Lung (tissue), 12 donors: ENCODE measurements around the gene LTB4R2. TPM values are rescaled to one million over a fixed set of nuclear protein-coding genes. Genes with fewer than 3 reads are reported as not detected.
A peak's percentile ranks its signal among the peaks of the same experiment; 100 is the strongest.

Source experiments
- ATAC-seq: fragments of 200-7000 bp; cut with Tn5 transposase; one replicate; pipeline ENCODE4 v1.9.1; 2020; ENCODE audit warnings: moderate number of reproducible peaks; ENCODE audit not compliant: insufficient read depth, low FRiP score
- DNase-seq, 3 donors: peaks; one replicate each; pipeline ENCODE4 v3.0.0-alpha.2; 2013 to 2017
- H3K27ac ChIP-seq, 2 donors: one replicate each; pipeline ENCODE4 v1.5.1; 2013; ENCODE audit warnings: mild to moderate bottlenecking in 2 of 2, moderate library complexity in 2 of 2, control low read depth in 1 of 2, inconsistent platforms in 1 of 2, low read depth in 1 of 2, low read length in 1 of 2
- H3K27me3 ChIP-seq, 3 donors: one replicate each; pipeline ENCODE4 v1.5.1; 2013; ENCODE audit warnings: low read length in 2 of 3; ENCODE audit not compliant: control insufficient read depth in 3 of 3, insufficient read depth in 3 of 3
- H3K36me3 ChIP-seq, 4 donors: one replicate each; pipeline ENCODE4 v1.5.1; 2013; ENCODE audit warnings: low read length in 4 of 4, mild to moderate bottlenecking in 1 of 4, moderate library complexity in 1 of 4; ENCODE audit not compliant: control insufficient read depth in 4 of 4, insufficient read depth in 4 of 4
- H3K4me1 ChIP-seq, 5 donors: one replicate each; pipeline ENCODE4 v1.5.1; 2013; ENCODE audit warnings: low read length in 5 of 5, mild to moderate bottlenecking in 2 of 5, moderate library complexity in 1 of 5; ENCODE audit not compliant: control insufficient read depth in 5 of 5, insufficient read depth in 5 of 5
- H3K4me3 ChIP-seq: one replicate; pipeline ENCODE4 v1.5.1; 2013; ENCODE audit warnings: mild to moderate bottlenecking, control low read depth, moderate library complexity
- H3K9ac ChIP-seq, 2 donors: one replicate each; pipeline ENCODE4 v1.5.1; 2013; ENCODE audit warnings: low read length in 2 of 2, control low read depth in 1 of 2; ENCODE audit not compliant: insufficient read depth in 1 of 2
- H3K9me3 ChIP-seq, 4 donors: one replicate each; pipeline ENCODE4 v1.5.1; 2013; ENCODE audit warnings: low read length in 3 of 4, mild to moderate bottlenecking in 1 of 4, moderate library complexity in 1 of 4; ENCODE audit not compliant: control insufficient read depth in 4 of 4, insufficient read depth in 3 of 4
- WGBS, 2 donors: extraction: QIAGEN DNeasy Blood & Tissue Kit; methylation state at CpG; one replicate each; pipeline ENCODE4 v1.1.7; 2013; 5-methylcytosine and 5-hydroxymethylcytosine counted together
- polyA plus RNA-seq, 2 donors: library from polyadenylated mRNA; stranded (reverse); fragments of 200-250 nt; gene quantifications; one replicate each; pipeline ENCODE4 v1.2.1, GENCODE V29; 2013
- total RNA-seq, 2 donors: library from RNA; depleted of rRNA in 1 of 2; stranded (reverse); fragments of >200 nt in 1 of 2; gene quantifications; one replicate each; pipeline ENCODE4 v1.2.1, GENCODE V29; 2014 to 2021
- TF ChIP-seq, protein P1 (sequence below): IDR thresholded peaks from 2 replicates; pipeline ENCODE4 v1.5.1; 2012; ENCODE audit warnings: mild to moderate bottlenecking; ENCODE audit errors: control extremely low read depth, extremely low read depth
- donor health status: control.
- donor health status: control.
- donor health status: Bipolar disorder and iron deficiency.
- donor health status: healthy.
- donor health status: DM: yes; HTN: yes; CAD: no.

LTB4R2 gene
- total and polyA plus RNA-seq, 4 donors: 1.8 to 14.0 (median 5.7) TPM

DNA sequence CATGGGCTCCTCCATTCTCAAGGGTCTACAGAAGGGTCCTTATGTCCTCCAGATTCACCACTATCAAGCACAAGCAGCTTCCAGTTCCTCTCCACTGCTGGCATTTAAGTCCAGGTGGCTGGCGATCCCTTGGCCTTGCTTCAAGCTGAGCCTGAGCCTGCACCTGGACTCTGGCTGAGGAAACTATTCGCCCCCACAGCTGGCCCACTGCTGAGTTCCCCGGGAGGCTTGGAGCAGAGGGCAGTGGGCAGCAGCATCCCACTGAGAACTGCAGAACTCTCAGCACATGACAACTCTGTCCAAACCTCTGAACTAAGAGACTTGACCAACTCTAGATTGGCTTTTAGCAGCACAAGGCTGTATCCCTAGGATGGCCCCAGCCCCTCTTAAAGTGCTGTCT, 27.2 kb upstream of the LTB4R2 start:
- peak overlapping the region in 1 of 2 donors; percentile 22 for H3K27ac ChIP-seq
- TF ChIP-seq, protein P1, sequence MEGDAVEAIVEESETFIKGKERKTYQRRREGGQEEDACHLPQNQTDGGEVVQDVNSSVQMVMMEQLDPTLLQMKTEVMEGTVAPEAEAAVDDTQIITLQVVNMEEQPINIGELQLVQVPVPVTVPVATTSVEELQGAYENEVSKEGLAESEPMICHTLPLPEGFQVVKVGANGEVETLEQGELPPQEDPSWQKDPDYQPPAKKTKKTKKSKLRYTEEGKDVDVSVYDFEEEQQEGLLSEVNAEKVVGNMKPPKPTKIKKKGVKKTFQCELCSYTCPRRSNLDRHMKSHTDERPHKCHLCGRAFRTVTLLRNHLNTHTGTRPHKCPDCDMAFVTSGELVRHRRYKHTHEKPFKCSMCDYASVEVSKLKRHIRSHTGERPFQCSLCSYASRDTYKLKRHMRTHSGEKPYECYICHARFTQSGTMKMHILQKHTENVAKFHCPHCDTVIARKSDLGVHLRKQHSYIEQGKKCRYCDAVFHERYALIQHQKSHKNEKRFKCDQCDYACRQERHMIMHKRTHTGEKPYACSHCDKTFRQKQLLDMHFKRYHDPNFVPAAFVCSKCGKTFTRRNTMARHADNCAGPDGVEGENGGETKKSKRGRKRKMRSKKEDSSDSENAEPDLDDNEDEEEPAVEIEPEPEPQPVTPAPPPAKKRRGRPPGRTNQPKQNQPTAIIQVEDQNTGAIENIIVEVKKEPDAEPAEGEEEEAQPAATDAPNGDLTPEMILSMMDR: no peak
- H3K27me3 ChIP-seq: no peaks in the 10 kb centered on the region
- 75 to 81% methylated on average over 3 of the region's 3 CpGs for WGBS, 2 donors
- H3K4me3 ChIP-seq: no peak overlapping the region
- no peaks in the 10 kb centered on the region for H3K9me3 ChIP-seq
- ATAC-seq: no peak
- H3K36me3 ChIP-seq: no peaks in the 10 kb centered on the region
- DNase-seq: no peak
- peaks cover 0 to 5% (median 0%) of the 10 kb centered on the region in 5 donors for H3K4me1 ChIP-seq
- H3K9ac ChIP-seq: no peak overlapping the region

GRCh38 chr14:24283796-24284460, 26.0 kb upstream of the LTB4R2 start:
- ATAC-seq (no peak), DNase-seq (no peak)
- Histone ChIP-seq H3K9me3 (no peaks in the 10 kb centered on the region), H3K4me1 (peaks cover 0 to 5% (median 0%) of the 10 kb centered on the region in 5 donors), H3K9ac (no peak overlapping the region), H3K27ac (no peak overlapping the region), H3K27me3 (no peaks in the 10 kb centered on the region), H3K4me3 (no peak overlapping the region), H3K36me3 (no peaks in the 10 kb centered on the region)
- WGBS, 2 donors: 94% methylated on average over 5 of the region's 5 CpGs
- TF ChIP-seq, protein P1: no peak

GRCh38 chr14:24284501-24285035, 25.4 kb upstream of the LTB4R2 start:
- Histone ChIP-seq H3K9ac (no peak overlapping the region), H3K27ac (no peak overlapping the region), H3K9me3 (no peaks in the 10 kb centered on the region), H3K4me1 (peaks cover 0 to 5% (median 0%) of the 10 kb centered on the region in 5 donors), H3K27me3 (no peaks in the 10 kb centered on the region), H3K4me3 (no peak overlapping the region), H3K36me3 (peaks cover 0 to 2% (median under 1%) of the 10 kb centered on the region in 4 donors)
- TF ChIP-seq, protein P1: no peak
- WGBS, 2 donors: 83 to 89% methylated on average over 11 of the region's 11 CpGs
- DNase-seq (no peak), ATAC-seq (no peak)
